Liver (tissue), 9 donors: ENCODE data around the gene AUNIP. TPM values are rescaled to one million over a fixed set of nuclear protein-coding genes. Genes with fewer than 3 reads are reported as not detected.

Experiments used
- DNase-seq: peaks from one replicate; pipeline ENCODE4 v3.0.0-alpha.2; 2017; ENCODE audit warnings: low spot score
- H3K27ac ChIP-seq, 2 donors: one replicate each; pipeline ENCODE4 v1.7.0; 2013; ENCODE audit warnings: inconsistent platforms in 2 of 2, low read length in 2 of 2, control low read depth in 1 of 2, low read depth in 1 of 2, mild to moderate bottlenecking in 1 of 2
- H3K27me3 ChIP-seq, 4 donors: one replicate each; pipeline versions ENCODE4 v1.6.1 to v1.7.0; 2013; ENCODE audit warnings: low read length in 3 of 4, inconsistent platforms in 1 of 4, mild to moderate bottlenecking in 1 of 4, moderate library complexity in 1 of 4; ENCODE audit not compliant: control insufficient read depth in 4 of 4, insufficient read depth in 4 of 4
- H3K36me3 ChIP-seq, 4 donors: one replicate each; pipeline versions ENCODE4 v1.6.1 to v1.7.0; 2013; ENCODE audit warnings: low read length in 3 of 4, mild to moderate bottlenecking in 3 of 4, low read depth in 1 of 4, moderate library complexity in 1 of 4; ENCODE audit not compliant: control insufficient read depth in 4 of 4, insufficient read depth in 3 of 4
- H3K4me1 ChIP-seq, 4 donors: one replicate each; pipeline versions ENCODE4 v1.6.1 to v1.7.0; 2013; ENCODE audit warnings: low read length in 3 of 4, mild to moderate bottlenecking in 3 of 4, moderate library complexity in 1 of 4; ENCODE audit not compliant: control insufficient read depth in 4 of 4, insufficient read depth in 4 of 4
- H3K4me3 ChIP-seq, 3 donors: one replicate each; pipeline versions ENCODE4 v1.6.1 to v1.7.0; 2013; ENCODE audit warnings: low read length in 3 of 3, control low read depth in 1 of 3, low read depth in 1 of 3, mild to moderate bottlenecking in 1 of 3
- H3K9ac ChIP-seq, 2 donors: one replicate each; pipeline ENCODE4 v1.7.0; 2013; ENCODE audit warnings: low read length in 2 of 2, mild to moderate bottlenecking in 2 of 2, moderate library complexity in 2 of 2, control low read depth in 1 of 2, low read depth in 1 of 2
- H3K9me3 ChIP-seq, 4 donors: one replicate each; pipeline versions ENCODE4 v1.6.1 to v1.7.0; 2013; ENCODE audit warnings: low read length in 3 of 4; ENCODE audit not compliant: control insufficient read depth in 4 of 4
- ATF3 ChIP-seq: IDR thresholded peaks from 2 replicates; pipeline ENCODE4 v1.6.1; 2016; ENCODE audit warnings: antibody characterized with exemption
- CTCF ChIP-seq: fragments of 150-350 bp; IDR thresholded peaks from 2 replicates; pipeline ENCODE4 v1.5.1; 2017; ENCODE audit warnings: improper control_type of control experiment, low read depth, low read length; ENCODE audit not compliant: missing input control
- FOXA1 ChIP-seq: IDR thresholded peaks from 2 replicates; pipeline ENCODE4 v1.6.1; 2016; ENCODE audit warnings: antibody characterized with exemption
- GABPA ChIP-seq, 2 donors: IDR thresholded peaks in 1 of 2; conservative IDR thresholded peaks in 1 of 2; 2 replicates each; pipeline ENCODE4 v1.6.1; 2016; ENCODE audit warnings: antibody characterized with exemption in 2 of 2, mild to moderate bottlenecking in 1 of 2, moderate library complexity in 1 of 2
- HNF4A ChIP-seq, 2 donors: conservative IDR thresholded peaks; 2 replicates each; pipeline ENCODE4 v1.6.1; 2016; ENCODE audit warnings: antibody characterized with exemption in 2 of 2, mild to moderate bottlenecking in 2 of 2
- HNF4G ChIP-seq: IDR thresholded peaks from 2 replicates; pipeline ENCODE4 v1.6.1; 2016; ENCODE audit warnings: antibody characterized with exemption
- JUND ChIP-seq, 2 donors: IDR thresholded peaks; 2 replicates each; pipeline ENCODE4 v1.6.1; 2016; ENCODE audit warnings: antibody characterized with exemption in 2 of 2
- MAX ChIP-seq: IDR thresholded peaks from 2 replicates; pipeline ENCODE4 v1.6.1; 2016; ENCODE audit warnings: antibody characterized with exemption
- RAD21 ChIP-seq, 2 donors: IDR thresholded peaks; 2 replicates each; pipeline ENCODE4 v1.6.1; 2016; ENCODE audit warnings: antibody characterized with exemption in 2 of 2, mild to moderate bottlenecking in 2 of 2
- RXRA ChIP-seq, 2 donors: IDR thresholded peaks; 2 replicates each; pipeline ENCODE4 v1.6.1; 2017 to 2018; ENCODE audit warnings: antibody characterized with exemption in 2 of 2, mild to moderate bottlenecking in 1 of 2
- SP1 ChIP-seq: IDR thresholded peaks from 2 replicates; pipeline ENCODE4 v1.6.1; 2018; ENCODE audit warnings: antibody characterized with exemption, mild to moderate bottlenecking
- TAF1 ChIP-seq: conservative IDR thresholded peaks from 2 replicates; pipeline ENCODE4 v1.6.1; 2016; ENCODE audit warnings: antibody characterized with exemption, mild to moderate bottlenecking
- YY1 ChIP-seq: IDR thresholded peaks from 2 replicates; pipeline ENCODE4 v1.6.1; 2016; ENCODE audit warnings: antibody characterized with exemption, mild to moderate bottlenecking
- ZBTB33 ChIP-seq: IDR thresholded peaks from 2 replicates; pipeline ENCODE4 v1.6.1; 2016; ENCODE audit warnings: antibody characterized with exemption
- WGBS: extraction: QIAGEN DNeasy Blood & Tissue Kit; methylation state at CpG from one replicate; pipeline ENCODE4 v1.1.7; 2013; 5-methylcytosine and 5-hydroxymethylcytosine counted together
- polyA plus RNA-seq, 2 donors: library from polyadenylated mRNA; stranded (reverse) in 1 of 2; unstranded in 1 of 2; fragments of 200-250 nt in 1 of 2; fragments of >200 nt in 1 of 2; fragmentation: Nextera tagmentation in 1 of 2; extraction: Ambion mirVana in 1 of 2; gene quantifications; one replicate each; pipeline versions ENCODE4 v1.2.1 to v1.2.3, GENCODE V29; 2013 to 2015
- total RNA-seq, 2 donors: library from RNA; depleted of rRNA; stranded (reverse); fragments of >200 nt; gene quantifications; one replicate each; pipeline ENCODE4 v1.2.3, GENCODE V29; 2014
- donor health status: healthy.
- donor health status: healthy.
- donor health status: healthy.
- donor health status: healthy.
- donor health status: healthy.

The AUNIP gene
- total and polyA plus RNA-seq, 4 donors, result 0.18 to 9.0 (median 0.56) TPM; not detected in 1

GRCh38 chr1:25872713-25873112, 13.5 kb upstream of the AUNIP start:
- DNase-seq, result no peak
- Histone ChIP-seq H3K9ac (no peak overlapping the region), H3K27me3 (no peaks in the 10 kb centered on the region), H3K36me3 (no peaks in the 10 kb centered on the region), H3K4me1 (peaks cover 26 to 75% (median 68%) of the 10 kb centered on the region in 4 donors), H3K27ac (peak overlapping the region in 1 of 2 donors; percentile 51), H3K4me3 (no peak overlapping the region), H3K9me3 (no peaks in the 10 kb centered on the region)
- WGBS, result 52% methylated on average over 2 of the region's 2 CpGs
- TF ChIP-seq TAF1 (no peak), GABPA (IDR thresholded peaks at IDR 0.05 in 1 of 2, conservative IDR thresholded peaks at IDR 0.05 in 1 of 2) (no peak), RXRA (IDR thresholded peaks at IDR 0.05) (no peak)

- no peak overlapping the region for H3K4me3 ChIP-seq
- H3K36me3 ChIP-seq, result no peaks in the 10 kb centered on the region
- no peak for DNase-seq
- no peaks in the 10 kb centered on the region for H3K27me3 ChIP-seq
- H3K9me3 ChIP-seq, result no peaks in the 10 kb centered on the region
- no peak overlapping the region for H3K27ac ChIP-seq
- peaks cover 27 to 82% (median 73%) of the 10 kb centered on the region in 4 donors for H3K4me1 ChIP-seq
- no peak overlapping the region for H3K9ac ChIP-seq
- 53% methylated on average over 9 of the region's 9 CpGs for WGBS
- TF ChIP-seq HNF4A (conservative IDR thresholded peaks at IDR 0.05) (peak; percentile 8 to 29), ATF3 (no peak)
Observed at GRCh38 chr1:25871704-25872494, 12.6 kb upstream of the AUNIP start.

- no peaks in the 10 kb centered on the region for H3K9me3 ChIP-seq
- DNase-seq, result no peak
- peaks cover 28 to 83% (median 77%) of the 10 kb centered on the region in 4 donors for H3K4me1 ChIP-seq
- H3K36me3 ChIP-seq, result no peaks in the 10 kb centered on the region
- WGBS, result 26% methylated on average over 5 of the region's 5 CpGs
- H3K4me3 ChIP-seq, result no peak overlapping the region
- no peaks in the 10 kb centered on the region for H3K27me3 ChIP-seq
- peak; percentile 43 for TF ChIP-seq HNF4G
- TF ChIP-seq HNF4A (conservative IDR thresholded peaks at IDR 0.05), result peak; percentile 49 to 75
- no peak for TF ChIP-seq JUND (IDR thresholded peaks at IDR 0.05)
- TF ChIP-seq CTCF, result no peak
- TF ChIP-seq ZBTB33, result no peak
- TF ChIP-seq SP1, result peak; percentile 74
- TF ChIP-seq FOXA1, result no peak
- TF ChIP-seq MAX, result no peak
- TF ChIP-seq RXRA (IDR thresholded peaks at IDR 0.05), result peak; percentile 57 to 79
- no peak for TF ChIP-seq YY1
- TF ChIP-seq RAD21 (IDR thresholded peaks at IDR 0.05), result no peak
- H3K9ac ChIP-seq, result no peak overlapping the region
- peak overlapping the region; percentile 10 to 16 for H3K27ac ChIP-seq
Observed at GRCh38 chr1:25871086-25871703, 11.9 kb upstream of the AUNIP start.
